ENCODE measurements around the gene SLC22A23.

SLC22A23 gene

DNA sequence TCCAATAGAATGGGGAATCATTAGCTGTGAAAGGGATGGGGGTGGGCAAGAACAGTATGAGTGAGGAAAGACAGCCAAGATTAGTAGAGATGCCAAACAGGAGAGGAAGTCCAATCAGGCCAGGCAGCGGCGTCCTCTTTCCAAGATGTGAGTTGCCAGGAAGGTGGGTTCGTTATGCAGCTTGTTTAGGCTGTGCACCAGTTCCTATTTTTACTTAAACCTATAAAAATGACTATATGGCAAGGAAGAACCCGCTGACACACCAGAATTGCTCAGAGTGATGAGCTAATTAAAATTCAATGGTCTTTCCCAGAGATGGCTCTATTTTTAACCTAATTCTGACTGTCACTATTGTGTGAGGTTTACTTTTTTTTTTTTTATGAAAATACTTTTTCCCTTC lies 88.2 kb downstream of the SLC22A23 start:
- DNase-seq, result no peak

- no peak for DNase-seq
Measured at GRCh38 chr6:3367630-3368029, 89.2 kb downstream of the SLC22A23 start.

- no peak for DNase-seq
Measured at GRCh38 chr6:3366596-3367413, 90.0 kb downstream of the SLC22A23 start.

DNA sequence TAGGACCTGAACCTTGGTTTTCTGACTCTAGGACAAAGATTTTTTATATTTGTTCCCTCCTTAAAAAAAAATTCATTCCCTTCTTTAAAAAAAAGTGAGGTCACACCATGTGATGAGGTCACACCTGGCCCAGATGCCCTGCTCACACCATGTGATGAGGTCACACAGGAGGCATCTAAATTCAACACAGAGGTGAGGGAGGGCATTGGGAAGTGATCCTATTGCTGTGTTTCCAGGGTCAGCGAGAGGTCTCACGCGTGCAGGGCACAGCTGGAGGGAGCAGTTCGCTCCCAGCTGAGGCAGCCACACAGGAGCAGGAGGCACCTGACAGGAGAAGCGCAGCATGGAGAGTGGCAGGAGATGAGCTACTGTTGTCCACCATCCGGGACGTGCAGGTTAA lies 92.5 kb downstream of the SLC22A23 start:
- DNase-seq, result no peak

DNA sequence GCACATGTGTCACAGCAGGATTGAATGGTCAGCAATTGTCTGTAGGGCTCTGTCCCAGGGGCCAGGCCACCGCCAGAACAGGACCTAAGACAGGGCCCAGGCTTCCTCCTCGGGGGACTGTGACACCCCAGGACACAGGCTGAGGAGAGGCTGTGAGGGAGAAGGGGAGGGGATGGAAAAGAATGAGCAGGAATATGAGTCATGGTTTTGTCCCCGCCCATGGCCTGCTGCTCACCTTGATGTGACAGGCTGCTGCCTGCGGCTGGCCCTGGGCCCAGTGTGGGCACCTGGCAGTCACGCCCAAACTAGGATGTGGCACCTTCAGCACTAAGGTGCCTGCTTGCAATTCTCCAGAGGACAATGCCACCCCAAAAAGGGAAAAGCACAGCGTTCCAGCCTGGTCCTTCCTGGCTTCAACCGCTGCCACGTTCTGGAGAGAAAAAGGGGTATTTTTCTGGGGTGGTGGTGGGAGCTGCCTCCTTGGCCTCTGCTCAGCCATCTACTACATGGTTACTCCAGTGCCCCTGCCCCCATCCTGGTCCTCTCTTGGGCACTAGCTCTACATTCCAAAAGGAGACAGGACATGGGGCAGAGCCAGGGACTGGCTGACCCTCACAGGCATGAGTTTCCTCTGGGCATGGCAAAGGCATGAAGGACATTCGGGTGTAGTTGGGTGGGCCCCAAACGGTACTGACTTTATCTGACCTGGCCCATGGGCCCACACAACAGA lies 93.4 kb downstream of the SLC22A23 start:
- peak in 1 of 2 experiments; percentile 12 for DNase-seq

GRCh38 chr6:3361312-3362037 lies 95.4 kb downstream of the SLC22A23 start:
- DNase-seq, result no peak

DNA sequence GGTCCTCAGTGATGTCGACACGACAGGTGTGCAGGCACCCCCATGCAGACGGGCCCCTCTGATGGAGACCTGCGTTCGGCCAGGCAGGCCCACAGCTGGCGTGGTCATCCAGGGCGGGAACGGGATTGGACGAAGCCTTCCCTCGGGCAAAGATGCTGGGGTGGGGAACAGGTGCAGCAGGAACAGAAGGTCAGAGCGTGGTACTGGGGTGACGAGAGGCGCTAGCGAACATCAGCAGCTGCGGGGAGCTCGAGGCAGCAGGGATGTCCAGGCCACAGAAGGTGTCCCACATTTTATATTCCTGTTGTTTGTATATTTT lies 96.2 kb downstream of the SLC22A23 start:
- DNase-seq, result no peak

GRCh38 chr6:3359973-3360726 lies 96.7 kb downstream of the SLC22A23 start:
- no peak for DNase-seq

- DNase-seq, result no peak
Measured at GRCh38 chr6:3359101-3359752, 97.6 kb downstream of the SLC22A23 start.

DNA sequence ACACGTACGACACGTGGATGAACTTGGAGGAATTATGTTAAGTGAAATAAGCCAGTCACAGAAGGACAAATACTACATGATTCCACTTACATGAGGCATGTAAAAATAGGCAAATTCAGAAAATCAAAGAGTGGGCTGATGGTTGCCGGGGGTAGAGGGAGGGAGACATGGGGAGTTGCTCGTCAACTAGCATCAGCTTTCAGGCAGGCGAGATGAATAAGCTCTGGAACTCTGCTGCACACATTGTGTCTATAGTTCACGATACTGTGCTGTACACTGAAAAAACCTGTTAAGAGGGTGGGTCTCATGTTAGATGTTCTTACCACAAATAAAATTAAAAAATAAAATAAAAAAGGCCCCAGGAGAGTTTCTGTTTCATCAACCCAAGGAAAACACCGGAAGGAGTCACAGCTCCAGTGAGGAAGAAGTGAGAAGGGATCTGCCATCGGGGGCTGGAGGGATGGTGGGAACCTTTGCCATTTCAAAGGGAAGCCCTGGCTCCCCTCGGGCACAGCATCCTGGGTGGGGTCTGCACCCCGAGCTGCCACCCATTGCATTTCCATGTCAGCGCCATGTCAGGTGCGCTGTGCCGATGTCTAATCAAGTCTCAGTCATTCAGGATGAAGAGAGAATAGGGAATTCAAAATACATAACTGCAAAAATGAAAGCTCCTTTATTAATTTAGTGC lies 98.3 kb downstream of the SLC22A23 start:
- DNase-seq, result no peak

GRCh38 chr6:3357678-3358077 lies 99.2 kb downstream of the SLC22A23 start:
- no peak for DNase-seq

DNA sequence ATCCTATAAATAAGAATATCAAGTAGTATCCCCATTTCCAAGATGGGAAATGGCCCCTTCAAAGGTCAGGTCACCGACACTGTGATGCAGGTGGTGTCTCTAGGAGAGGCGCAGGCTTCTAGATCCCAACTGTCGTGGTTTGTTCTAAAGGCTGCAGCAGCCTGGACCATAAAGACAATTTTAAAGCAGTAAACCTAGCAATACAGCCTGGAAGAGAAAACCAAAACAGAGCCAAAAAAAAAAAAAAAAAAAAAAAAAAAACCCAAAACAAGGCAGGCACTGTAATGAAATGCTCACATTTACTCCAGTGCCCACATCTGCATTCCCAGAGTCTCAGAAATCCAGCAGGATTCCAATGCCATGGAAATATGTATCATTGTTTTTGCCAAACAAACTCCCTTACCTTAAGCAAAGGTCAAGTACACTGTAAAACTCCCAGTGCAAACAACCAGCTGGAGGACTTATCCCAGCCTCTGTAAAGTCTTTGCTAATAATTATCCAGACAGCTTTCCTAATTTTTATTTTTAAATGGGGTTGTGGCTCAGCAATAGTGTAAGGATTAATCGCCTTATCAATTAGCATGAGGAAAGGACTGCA lies 99.9 kb downstream of the SLC22A23 start:
- DNase-seq, result no peak

GRCh38 chr6:3356056-3356823 lies 100.6 kb downstream of the SLC22A23 start:
- peak; percentile 29 to 59 for DNase-seq

GRCh38 chr6:3355358-3356055 lies 101.3 kb downstream of the SLC22A23 start:
- DNase-seq, result peak in 1 of 2 experiments; percentile 14

DNA sequence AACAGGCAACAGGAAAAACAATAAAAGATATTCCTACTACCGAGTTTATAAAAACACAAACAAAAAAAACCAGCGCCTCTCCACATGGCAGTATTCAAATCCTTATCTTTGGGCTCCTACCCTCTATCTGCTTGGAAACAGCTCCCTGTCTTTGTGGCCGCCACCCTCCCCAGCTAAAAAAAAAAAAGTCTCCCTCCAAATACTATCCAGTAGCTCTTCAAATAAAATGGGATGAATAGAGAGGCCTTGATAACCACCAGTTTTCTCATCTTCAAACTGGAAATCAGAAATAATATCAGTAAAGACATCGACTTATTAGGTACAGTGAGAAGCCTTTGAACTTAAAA lies 101.9 kb downstream of the SLC22A23 start:
- DNase-seq, result no peak

GRCh38 chr6:3353939-3354338 lies 102.9 kb downstream of the SLC22A23 start:
- DNase-seq, result no peak

DNA sequence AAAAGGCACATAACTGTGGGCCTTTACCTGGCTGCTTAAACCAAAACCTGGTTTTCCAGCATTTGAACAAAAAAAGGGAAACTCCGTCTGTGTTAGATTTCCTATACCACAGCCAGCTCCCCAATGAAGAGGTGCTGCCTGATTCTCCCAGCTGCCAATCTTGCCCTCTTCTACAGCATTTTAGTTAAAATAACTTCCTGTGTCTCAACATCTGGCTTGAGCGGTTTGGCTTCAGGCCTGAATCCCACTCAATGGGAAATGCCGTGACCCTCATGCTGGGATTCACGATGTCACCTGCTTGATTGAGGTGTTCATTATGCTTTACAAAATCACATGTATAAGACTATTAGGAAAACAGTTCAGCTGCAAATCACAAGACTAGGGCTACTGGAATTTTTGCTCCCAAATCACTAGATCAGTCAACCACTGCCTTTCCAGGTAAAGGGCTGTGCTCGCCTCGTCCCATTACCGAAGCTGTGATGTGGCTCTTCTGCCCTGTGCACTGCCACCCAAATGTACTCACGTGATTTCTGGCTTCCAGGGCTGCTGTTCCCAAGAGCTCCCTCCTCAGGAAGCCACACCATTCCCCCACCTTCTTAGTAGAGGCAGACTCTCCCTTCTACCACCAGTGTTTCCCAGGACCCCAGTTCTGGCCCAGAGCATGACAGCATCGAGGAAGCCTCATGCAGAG lies 103.5 kb downstream of the SLC22A23 start:
- no peak for DNase-seq

DNA sequence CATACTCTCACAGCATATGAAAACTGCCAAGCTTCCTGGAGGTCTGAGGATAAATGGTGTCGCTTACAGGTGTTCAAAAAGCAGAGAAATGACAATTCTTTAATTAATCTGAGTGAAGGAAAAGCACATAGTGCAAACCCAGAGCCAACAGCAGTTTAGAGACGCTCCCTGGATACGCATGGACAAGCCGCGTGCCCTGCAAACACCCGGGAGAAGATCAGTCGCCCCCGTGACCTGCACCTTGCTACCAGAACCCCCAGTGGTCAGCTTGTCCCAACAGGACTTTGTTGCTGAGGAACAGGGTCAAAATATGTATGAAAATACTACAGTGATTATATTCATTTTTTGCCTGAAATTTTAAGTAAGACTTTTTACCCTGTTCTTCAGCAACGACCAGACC lies 104.2 kb downstream of the SLC22A23 start:
- no peak for DNase-seq

DNA sequence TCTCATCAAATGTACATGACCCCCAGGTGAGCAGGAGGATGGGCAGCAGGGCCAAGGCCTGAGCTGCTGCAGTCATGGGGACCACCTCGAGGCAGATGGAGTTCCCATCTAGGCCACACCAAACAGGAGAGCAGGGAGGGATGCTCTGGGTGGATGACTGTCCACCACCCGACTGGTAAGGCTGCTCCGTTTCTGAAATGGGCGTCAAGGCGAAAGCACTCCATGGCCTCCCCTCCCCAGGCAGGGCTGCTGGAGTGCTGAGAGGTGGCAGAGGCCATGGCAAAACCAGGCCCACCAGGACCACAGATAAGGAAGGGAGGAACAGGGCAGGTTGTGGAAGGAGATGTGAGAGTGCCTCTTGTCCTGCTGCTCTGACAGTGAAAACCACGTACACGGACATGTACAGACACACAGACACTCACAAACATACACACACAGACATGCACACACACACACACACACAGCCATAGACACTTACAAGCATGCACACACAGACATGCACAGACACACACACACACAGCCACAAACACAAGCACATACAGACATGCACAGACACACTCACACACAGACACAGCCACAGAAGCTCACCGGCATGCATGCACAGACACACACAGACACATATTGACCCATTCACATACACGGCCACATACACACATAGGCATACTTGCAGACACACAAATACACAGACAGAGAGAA lies 104.9 kb downstream of the SLC22A23 start:
- DNase-seq, result no peak
